Renal cortical epithelial cell (primary cell): ENCODE data around the gene STAM. TPM values are rescaled to one million over a fixed set of nuclear protein-coding genes. Genes with fewer than 3 reads are reported as not detected.

ENCODE experiments used
- total RNA-seq: library from RNA; depleted of rRNA; stranded (reverse); fragments of >200 nt; gene quantifications from 2 replicates; pipeline ENCODE4 v1.2.3, GENCODE V29; 2014

STAM gene
- total RNA-seq, 1 donor from 2014 or later = 37.9 TPM

Other genes starting within 250 kb of the STAM start
- gene ST8SIA6, start 189.6 kb upstream of the STAM start, total RNA-seq = 0.17 and 0.20 TPM in 2 replicates
- 24.5 and 40.3 TPM in 2 replicates for gene HACD1, start 26.8 kb upstream of the STAM start, total RNA-seq
- gene TMEM236, start 108.0 kb downstream of the STAM start, total RNA-seq = 0.10 TPM in 1 of 2 replicates, not detected in the other
- gene MRC1, start 165.2 kb downstream of the STAM start, total RNA-seq = 0.10 and 0.17 TPM in 2 replicates